ENCODE data around the gene ABCG1.

The ABCG1 gene

GRCh38 chr21:42191696-42192595 lies 27.0 kb upstream of the ABCG1 start:
- DNase-seq, result no peak

- no peak for DNase-seq
Observed at GRCh38 chr21:42193131-42193671, 25.7 kb upstream of the ABCG1 start.

GRCh38 chr21:42193721-42194120 lies 25.2 kb upstream of the ABCG1 start:
- no peak for DNase-seq

- DNase-seq, result no peak
Observed at GRCh38 chr21:42194863-42195262, 24.1 kb upstream of the ABCG1 start.

GRCh38 chr21:42195378-42196031 lies 23.4 kb upstream of the ABCG1 start:
- no peak for DNase-seq

- no peak for DNase-seq
Observed at GRCh38 chr21:42198929-42199867, 19.7 kb upstream of the ABCG1 start.

GRCh38 chr21:42199868-42200463 lies 19.0 kb upstream of the ABCG1 start:
- DNase-seq, result no peak

- no peak for DNase-seq
Observed at GRCh38 chr21:42200906-42201614, 17.9 kb upstream of the ABCG1 start.

GRCh38 chr21:42201615-42202161 lies 17.3 kb upstream of the ABCG1 start:
- DNase-seq, result no peak

- no peak for DNase-seq
Observed at GRCh38 chr21:42202321-42202720, 16.6 kb upstream of the ABCG1 start.

- DNase-seq, result no peak
Observed at GRCh38 chr21:42203321-42203720, 15.6 kb upstream of the ABCG1 start.

- no peak for DNase-seq
Observed at GRCh38 chr21:42203936-42204335, 15.0 kb upstream of the ABCG1 start.

GRCh38 chr21:42207426-42207825 lies 11.5 kb upstream of the ABCG1 start:
- no peak for DNase-seq

- DNase-seq, result no peak
Observed at GRCh38 chr21:42208036-42208435, 10.9 kb upstream of the ABCG1 start.

GRCh38 chr21:42208801-42209490 lies 10.0 kb upstream of the ABCG1 start:
- DNase-seq, result no peak

GRCh38 chr21:42209801-42210479 lies 9.0 kb upstream of the ABCG1 start:
- no peak for DNase-seq

- DNase-seq, result no peak
Observed at GRCh38 chr21:42212266-42212665, 6.7 kb upstream of the ABCG1 start.

GRCh38 chr21:42213082-42213774 lies 5.7 kb upstream of the ABCG1 start:
- no peak for DNase-seq

- no peak for DNase-seq
Observed at GRCh38 chr21:42214081-42214750, 4.7 kb upstream of the ABCG1 start.
